ENCODE measurements around the gene RBM33. TPM values are rescaled to one million over a fixed set of nuclear protein-coding genes. Genes with fewer than 3 reads are reported as not detected.

Gene RBM33
- polyA plus RNA-seq, 1 experiment = 5.0 TPM

- CTCF ChIA-PET = interaction anchor here (0.7 to 1.4 kb wide), 8 partner anchors 9 to 1018 kb away, joined by 3 to 6 read pairs (median 4); no protein-coding TSS in a partner anchor
Observed at GRCh38 chr7:155798673-155799439, 154.4 kb downstream of the RBM33 start.

GRCh38 chr7:155799514-155799913 is 155.1 kb downstream of the RBM33 start:
- no peak overlapping the region for H3K4me3 ChIP-seq (ENCODE audit: low read depth, low read length)
- no peak for DNase-seq (ENCODE audit: low read depth)
- H3K27me3 ChIP-seq (ENCODE audit: control insufficient read depth, insufficient read depth, low read length) = peaks cover 17% of the 10 kb centered on the region
- no peak for TF ChIP-seq CTCF (IDR thresholded peaks at IDR 0.05; ENCODE audit: insufficient read depth, low read depth, low read length)
- ChIA-PET CTCF (interaction anchor here (1.4 kb wide), 2 partner anchors 10 to 22 kb away, joined by 3 to 6 read pairs; no protein-coding TSS in a partner anchor), POLR2A (no interaction called here)
- no peaks in the 10 kb centered on the region for H3K36me3 ChIP-seq (ENCODE audit: control insufficient read depth, insufficient read depth, low read length)

More at GRCh38 chr7:155798673-155799439, 154.4 kb downstream of the RBM33 start:
- POLR2A ChIA-PET = no interaction called here
- Histone ChIP-seq H3K4me3 (ENCODE audit: low read depth, low read length) (no peak overlapping the region), H3K27me3 (ENCODE audit: control insufficient read depth, insufficient read depth, low read length) (peaks cover 17% of the 10 kb centered on the region), H3K36me3 (ENCODE audit: control insufficient read depth, insufficient read depth, low read length) (no peaks in the 10 kb centered on the region)
- no peak for DNase-seq (ENCODE audit: low read depth)
- TF ChIP-seq CTCF (IDR thresholded peaks at IDR 0.05; ENCODE audit: insufficient read depth, low read depth, low read length) = no peak

GRCh38 chr7:155800301-155800700 is 155.8 kb downstream of the RBM33 start:
- no peak for TF ChIP-seq CTCF (IDR thresholded peaks at IDR 0.05; ENCODE audit: insufficient read depth, low read depth, low read length)
- H3K36me3 ChIP-seq (ENCODE audit: control insufficient read depth, insufficient read depth, low read length) = no peaks in the 10 kb centered on the region
- H3K4me3 ChIP-seq (ENCODE audit: low read depth, low read length) = no peak overlapping the region
- POLR2A ChIA-PET = no interaction called here
- CTCF ChIA-PET = no interaction called here
- no peak for DNase-seq (ENCODE audit: low read depth)
- H3K27me3 ChIP-seq (ENCODE audit: control insufficient read depth, insufficient read depth, low read length) = peaks cover 17% of the 10 kb centered on the region

GRCh38 chr7:155800741-155801267 is 156.3 kb downstream of the RBM33 start:
- POLR2A ChIA-PET = no interaction called here
- CTCF ChIA-PET = no interaction called here
- peaks cover 19% of the 10 kb centered on the region for H3K27me3 ChIP-seq (ENCODE audit: control insufficient read depth, insufficient read depth, low read length)
- no peak for TF ChIP-seq CTCF (IDR thresholded peaks at IDR 0.05; ENCODE audit: insufficient read depth, low read depth, low read length)
- DNase-seq (ENCODE audit: low read depth) = no peak
- no peak overlapping the region for H3K4me3 ChIP-seq (ENCODE audit: low read depth, low read length)
- H3K36me3 ChIP-seq (ENCODE audit: control insufficient read depth, insufficient read depth, low read length) = no peaks in the 10 kb centered on the region

- ChIA-PET POLR2A (no interaction called here), CTCF (no interaction called here)
- no peak for DNase-seq (ENCODE audit: low read depth)
- Histone ChIP-seq H3K36me3 (ENCODE audit: control insufficient read depth, insufficient read depth, low read length) (no peaks in the 10 kb centered on the region), H3K4me3 (ENCODE audit: low read depth, low read length) (no peak overlapping the region), H3K27me3 (ENCODE audit: control insufficient read depth, insufficient read depth, low read length) (peaks cover 29% of the 10 kb centered on the region)
- TF ChIP-seq CTCF (IDR thresholded peaks at IDR 0.05; ENCODE audit: insufficient read depth, low read depth, low read length) = no peak
Observed at GRCh38 chr7:155802291-155802690, 157.8 kb downstream of the RBM33 start.
